HFF-Myc (cell line): ENCODE data around the gene GPR152.
A peak's percentile ranks its signal among the peaks of the same experiment; 100 is the strongest.

Source experiments
- DNase-seq: peaks from one replicate; pipeline ENCODE4 v3.0.0-alpha.2; 2011; ENCODE audit warnings: low read depth; ENCODE audit errors: extremely low read depth
- H3K4me3 ChIP-seq: replicated peaks from 2 replicates; pipeline ENCODE4 v1.5.1; 2011; ENCODE audit warnings: low read depth, mild to moderate bottlenecking, control low read depth, low read length
- TF ChIP-seq, protein P1 (sequence below): IDR thresholded peaks from 2 replicates; pipeline ENCODE4 v1.5.1; 2012; ENCODE audit warnings: mild to moderate bottlenecking, low read depth, low read length, control low read depth; ENCODE audit errors: missing control alignments

GPR152 gene

DNA sequence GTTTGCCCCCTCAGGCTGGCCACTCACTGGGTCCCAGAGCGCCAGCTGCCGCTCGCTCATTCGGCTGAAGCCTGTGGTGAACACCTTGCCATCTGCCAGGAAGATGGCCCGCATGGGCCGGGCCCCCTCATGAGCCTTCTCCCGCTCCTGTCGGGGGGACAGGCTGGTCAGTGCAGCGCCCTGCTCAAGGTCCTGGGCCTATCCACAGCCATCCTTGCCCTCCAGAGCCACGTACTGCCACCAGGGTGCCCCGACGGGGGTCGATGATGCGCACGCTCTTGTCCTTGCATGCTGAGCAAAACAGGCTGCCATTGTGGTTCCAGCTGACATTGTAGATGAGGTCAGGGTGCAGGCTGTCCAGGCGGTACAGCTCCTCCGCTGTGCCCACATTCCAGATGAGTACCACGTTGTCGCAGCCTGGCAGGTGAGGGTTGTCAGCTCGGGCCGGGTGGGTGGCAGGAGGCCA lies 11.4 kb downstream of the GPR152 start:
- H3K4me3 ChIP-seq: no peak overlapping the region
- TF ChIP-seq, protein P1, sequence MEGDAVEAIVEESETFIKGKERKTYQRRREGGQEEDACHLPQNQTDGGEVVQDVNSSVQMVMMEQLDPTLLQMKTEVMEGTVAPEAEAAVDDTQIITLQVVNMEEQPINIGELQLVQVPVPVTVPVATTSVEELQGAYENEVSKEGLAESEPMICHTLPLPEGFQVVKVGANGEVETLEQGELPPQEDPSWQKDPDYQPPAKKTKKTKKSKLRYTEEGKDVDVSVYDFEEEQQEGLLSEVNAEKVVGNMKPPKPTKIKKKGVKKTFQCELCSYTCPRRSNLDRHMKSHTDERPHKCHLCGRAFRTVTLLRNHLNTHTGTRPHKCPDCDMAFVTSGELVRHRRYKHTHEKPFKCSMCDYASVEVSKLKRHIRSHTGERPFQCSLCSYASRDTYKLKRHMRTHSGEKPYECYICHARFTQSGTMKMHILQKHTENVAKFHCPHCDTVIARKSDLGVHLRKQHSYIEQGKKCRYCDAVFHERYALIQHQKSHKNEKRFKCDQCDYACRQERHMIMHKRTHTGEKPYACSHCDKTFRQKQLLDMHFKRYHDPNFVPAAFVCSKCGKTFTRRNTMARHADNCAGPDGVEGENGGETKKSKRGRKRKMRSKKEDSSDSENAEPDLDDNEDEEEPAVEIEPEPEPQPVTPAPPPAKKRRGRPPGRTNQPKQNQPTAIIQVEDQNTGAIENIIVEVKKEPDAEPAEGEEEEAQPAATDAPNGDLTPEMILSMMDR: no peak

GRCh38 chr11:67440229-67441097 lies 12.1 kb downstream of the GPR152 start:
- DNase-seq: no peak

More for the DNA sequence above, 11.4 kb downstream of the GPR152 start:
- no peak for DNase-seq

GRCh38 chr11:67439321-67440228 lies 13.0 kb downstream of the GPR152 start:
- H3K4me3 ChIP-seq: no peak overlapping the region

More at GRCh38 chr11:67440229-67441097, 12.1 kb downstream of the GPR152 start:
- TF ChIP-seq, protein P1: no peak
- no peak overlapping the region for H3K4me3 ChIP-seq

DNA sequence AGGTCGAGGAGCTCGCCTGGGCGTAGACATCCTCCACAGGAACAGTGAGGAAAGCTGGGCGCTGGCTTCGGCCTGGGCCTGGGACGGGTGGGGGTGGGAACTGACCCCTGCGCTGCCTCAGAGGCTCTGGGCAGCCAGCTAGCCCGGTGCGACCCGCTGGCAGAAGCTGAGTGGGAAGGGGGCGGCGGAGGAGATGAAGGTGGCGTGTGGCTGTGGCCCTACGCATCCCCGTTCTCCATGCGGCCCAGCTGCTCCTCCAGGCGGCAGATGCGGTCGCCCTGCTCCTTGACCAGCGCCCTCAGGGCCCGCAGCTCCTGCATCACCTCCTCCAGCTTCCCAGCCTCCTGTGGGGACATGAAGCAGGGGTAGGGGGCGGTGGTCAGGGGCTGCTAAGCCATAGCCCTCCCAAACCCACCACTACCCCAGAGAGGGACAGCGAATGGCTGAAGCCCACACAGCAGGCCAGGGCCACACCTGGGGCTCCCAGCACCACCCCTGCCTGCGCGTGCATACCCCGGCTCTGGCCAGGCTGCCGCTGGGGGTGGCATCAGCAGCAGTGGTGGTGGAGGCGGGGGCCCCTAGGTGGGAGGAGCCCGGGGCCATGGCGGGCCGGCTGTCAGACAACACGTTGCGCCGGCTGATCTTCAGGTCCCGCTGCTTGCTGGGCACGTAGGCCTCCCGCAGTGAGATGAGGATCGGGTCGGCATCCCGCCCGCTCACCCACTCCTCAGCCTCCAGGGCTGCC lies 14.2 kb downstream of the GPR152 start:
- DNase-seq: no peak
- TF ChIP-seq, protein P1: no peak
- H3K4me3 ChIP-seq: no peak overlapping the region

More at GRCh38 chr11:67439321-67440228, 13.0 kb downstream of the GPR152 start:
- DNase-seq: no peak
- TF ChIP-seq, protein P1: peak; percentile 5

GRCh38 chr11:67437809-67438157 lies 14.7 kb downstream of the GPR152 start:
- no peak overlapping the region for H3K4me3 ChIP-seq
- DNase-seq: no peak
- TF ChIP-seq, protein P1: no peak
